ENCODE measurements around the gene TENT5C. TPM values are rescaled to one million over a fixed set of nuclear protein-coding genes. Genes with fewer than 3 reads are reported as not detected.
A peak's percentile ranks its signal among the peaks of the same experiment; 100 is the strongest.

Gene TENT5C
- total and polyA plus RNA-seq, 9 of the 15 experiments (the other 6 are each of a cell fraction or from before 2014, with no cell fraction given) = 1.8 to 7.7 (median 4.0) TPM

DNA sequence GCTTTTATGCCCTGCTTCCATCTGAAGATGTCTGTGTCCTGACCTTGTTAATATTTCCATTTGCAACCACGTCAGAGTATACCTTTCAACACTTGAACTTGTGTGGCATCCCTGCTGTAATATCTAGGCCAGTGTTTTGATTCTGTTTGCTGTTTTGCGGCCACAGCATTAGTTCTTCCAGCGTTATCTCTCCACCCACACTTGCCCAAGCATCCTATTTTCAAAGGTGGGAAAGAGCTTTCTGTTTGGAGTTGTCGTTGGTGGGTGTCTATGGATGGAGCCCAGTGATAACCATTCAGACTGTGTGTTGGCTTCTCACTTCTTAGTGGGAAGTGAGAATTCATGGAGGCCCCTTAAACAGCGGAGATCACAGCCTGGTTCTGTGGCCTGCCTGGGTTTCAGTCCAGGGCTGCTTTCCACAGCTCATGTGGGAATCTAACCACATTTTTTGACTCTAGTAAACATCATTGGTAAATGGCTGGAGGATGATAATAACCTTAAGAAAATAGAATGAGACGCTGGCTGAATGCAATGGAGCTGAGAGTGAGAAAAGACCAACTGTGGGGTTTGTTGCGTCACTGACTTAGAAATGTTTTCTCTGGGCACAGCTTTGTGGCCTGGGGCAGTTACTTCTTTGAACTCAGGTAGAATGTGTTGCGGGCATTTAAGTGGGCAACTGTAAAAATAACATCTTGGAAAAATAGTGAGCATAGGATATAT is 7.6 kb downstream of the TENT5C start (continued):
- TF ChIP-seq, protein P1, sequence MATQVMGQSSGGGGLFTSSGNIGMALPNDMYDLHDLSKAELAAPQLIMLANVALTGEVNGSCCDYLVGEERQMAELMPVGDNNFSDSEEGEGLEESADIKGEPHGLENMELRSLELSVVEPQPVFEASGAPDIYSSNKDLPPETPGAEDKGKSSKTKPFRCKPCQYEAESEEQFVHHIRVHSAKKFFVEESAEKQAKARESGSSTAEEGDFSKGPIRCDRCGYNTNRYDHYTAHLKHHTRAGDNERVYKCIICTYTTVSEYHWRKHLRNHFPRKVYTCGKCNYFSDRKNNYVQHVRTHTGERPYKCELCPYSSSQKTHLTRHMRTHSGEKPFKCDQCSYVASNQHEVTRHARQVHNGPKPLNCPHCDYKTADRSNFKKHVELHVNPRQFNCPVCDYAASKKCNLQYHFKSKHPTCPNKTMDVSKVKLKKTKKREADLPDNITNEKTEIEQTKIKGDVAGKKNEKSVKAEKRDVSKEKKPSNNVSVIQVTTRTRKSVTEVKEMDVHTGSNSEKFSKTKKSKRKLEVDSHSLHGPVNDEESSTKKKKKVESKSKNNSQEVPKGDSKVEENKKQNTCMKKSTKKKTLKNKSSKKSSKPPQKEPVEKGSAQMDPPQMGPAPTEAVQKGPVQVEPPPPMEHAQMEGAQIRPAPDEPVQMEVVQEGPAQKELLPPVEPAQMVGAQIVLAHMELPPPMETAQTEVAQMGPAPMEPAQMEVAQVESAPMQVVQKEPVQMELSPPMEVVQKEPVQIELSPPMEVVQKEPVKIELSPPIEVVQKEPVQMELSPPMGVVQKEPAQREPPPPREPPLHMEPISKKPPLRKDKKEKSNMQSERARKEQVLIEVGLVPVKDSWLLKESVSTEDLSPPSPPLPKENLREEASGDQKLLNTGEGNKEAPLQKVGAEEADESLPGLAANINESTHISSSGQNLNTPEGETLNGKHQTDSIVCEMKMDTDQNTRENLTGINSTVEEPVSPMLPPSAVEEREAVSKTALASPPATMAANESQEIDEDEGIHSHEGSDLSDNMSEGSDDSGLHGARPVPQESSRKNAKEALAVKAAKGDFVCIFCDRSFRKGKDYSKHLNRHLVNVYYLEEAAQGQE (IDR thresholded peaks at IDR 0.05; ENCODE audit: borderline replicate concordance) = no peak
- TF ChIP-seq, protein P1 (CRISPR knock-in tag; IDR thresholded peaks at IDR 0.05; ENCODE audit: low read depth) = no peak
- TF ChIP-seq NBN (IDR thresholded peaks at IDR 0.05; ENCODE audit: low read depth) (peak; percentile 92), TCF7L2 (IDR thresholded peaks at IDR 0.05; ENCODE audit: low read depth, low read length) (no peak), ETV1 (tag; conservative IDR thresholded peaks at IDR 0.05; ENCODE audit: low read depth) (peak; percentile 53), POLR2G (IDR thresholded peaks at IDR 0.05; ENCODE audit: low read depth, low read length) (no peak), CCNT2 (IDR thresholded peaks at IDR 0.05; ENCODE audit: borderline replicate concordance, extremely low read depth, insufficient read length, low read depth, low read length) (peak; percentile 60), SPI1 (IDR thresholded peaks at IDR 0.05; ENCODE audit: borderline replicate concordance, low read depth, low read length) (0 out of 2 replicates have a peak, but pooled peaks have one; percentile 27), FUS (optimal IDR thresholded peaks at IDR 0.05; ENCODE audit: low read depth, low read length) (no peak), JUN (IDR thresholded peaks at IDR 0.05; ENCODE audit: borderline replicate concordance, low read depth, low read length) (no peak), JUN (CRISPR knock-in tag; IDR thresholded peaks at IDR 0.05; ENCODE audit: borderline replicate concordance) (no peak), NFE2L1 (tag; IDR thresholded peaks at IDR 0.05; ENCODE audit: borderline replicate concordance, low read depth) (no peak), BDP1 (IDR thresholded peaks at IDR 0.05; ENCODE audit: insufficient read depth, insufficient read length) (no peak), THAP7 (CRISPR knock-in tag; IDR thresholded peaks at IDR 0.05) (no peak), PATZ1 (CRISPR knock-in tag; IDR thresholded peaks at IDR 0.05; ENCODE audit: borderline replicate concordance) (no peak), RBM34 (IDR thresholded peaks at IDR 0.05; ENCODE audit: borderline replicate concordance, insufficient read depth, low read length) (no peak), ZNF785 (CRISPR knock-in tag; IDR thresholded peaks at IDR 0.05) (no peak)

Measured in K562 (cell line).